Neural progenitor cell (in vitro differentiated cells): ENCODE measurements around the gene CASP9. TPM values are rescaled to one million over a fixed set of nuclear protein-coding genes. Genes with fewer than 3 reads are reported as not detected.
"Not testable (repeated sequence)": the region's sequence is repeated elsewhere in the genome, so short reads cannot be mapped to it uniquely, and the experiment has no call there.

Source experiments
- DNase-seq: peaks from one replicate; pipeline ENCODE4 v3.0.0-alpha.2; 2016; ENCODE audit warnings: low spot score
- H2AFZ ChIP-seq: fragments of 200-600 bp; sonication (generic); replicated peaks from 2 replicates; pipeline ENCODE4 v1.6.1; 2016; ENCODE audit warnings: antibody characterized with exemption
- H3F3A ChIP-seq: fragments of 200-600 bp; sonication (generic); 2 replicates; pipeline ENCODE4 v1.6.1; 2016; ENCODE audit warnings: antibody characterized with exemption, low read depth
- H3K27ac ChIP-seq: fragments of 200-600 bp; sonication (generic); 2 replicates; pipeline ENCODE4 v1.5.1; 2016; ENCODE audit warnings: mild to moderate bottlenecking
- H3K27me3 ChIP-seq: fragments of 200-600 bp; sonication (generic); 2 replicates; pipeline ENCODE4 v1.6.1; 2016; ENCODE audit warnings: mild to moderate bottlenecking, moderate library complexity
- H3K36me3 ChIP-seq: fragments of 200-600 bp; sonication (generic); 2 replicates; pipeline ENCODE4 v1.5.1; 2016
- H3K4me1 ChIP-seq: fragments of 200-600 bp; sonication (generic); 2 replicates; pipeline ENCODE4 v1.6.1; 2016; ENCODE audit warnings: mixed run types
- H3K4me2 ChIP-seq: fragments of 200-600 bp; sonication (generic); 2 replicates; pipeline ENCODE4 v1.6.1; 2016
- H3K4me3 ChIP-seq: fragments of 200-600 bp; sonication (generic); 2 replicates; pipeline ENCODE4 v1.5.1; 2016
- H3K79me2 ChIP-seq: fragments of 200-600 bp; sonication (generic); 2 replicates; pipeline ENCODE4 v1.6.1; 2016; ENCODE audit warnings: low read depth
- H3K9ac ChIP-seq: fragments of 200-600 bp; sonication (generic); 2 replicates; pipeline ENCODE4 v1.6.1; 2016
- H3K9me3 ChIP-seq: fragments of 200-600 bp; sonication (generic); 2 replicates; pipeline ENCODE4 v1.5.1; 2016; ENCODE audit warnings: low read depth
- H4K20me1 ChIP-seq: fragments of 200-600 bp; sonication (generic); 2 replicates; pipeline ENCODE4 v1.6.1; 2016; ENCODE audit warnings: low read depth
- H3K27ac Mint-ChIP-seq: 3 replicates; pipeline ENCODE4 v1.8.0; 2021; ENCODE audit warnings: mixed read lengths
- H3K27me3 Mint-ChIP-seq: 2 replicates; pipeline ENCODE4 v1.8.0; 2022; ENCODE audit warnings: low read depth, mild to moderate bottlenecking, inconsistent platforms, moderate library complexity, mixed read lengths; ENCODE audit not compliant: insufficient read depth
- H3K36me3 Mint-ChIP-seq: 3 replicates; pipeline ENCODE4 v1.8.0; 2021; ENCODE audit warnings: mixed read lengths
- H3K4me1 Mint-ChIP-seq: 3 replicates; pipeline ENCODE4 v1.8.0; 2021; ENCODE audit warnings: mixed read lengths
- H3K4me3 Mint-ChIP-seq: 3 replicates; pipeline ENCODE4 v1.8.0; 2021; ENCODE audit warnings: mild to moderate bottlenecking, moderate library complexity, mixed read lengths
- H3K9me3 Mint-ChIP-seq: 3 replicates; pipeline ENCODE4 v1.8.0; 2020; ENCODE audit warnings: mixed read lengths
- EZH2 ChIP-seq: fragments of 200-600 bp; sonication (generic); IDR thresholded peaks from 2 replicates; pipeline ENCODE4 v1.6.1; 2017; ENCODE audit warnings: antibody characterized with exemption, mild to moderate bottlenecking, moderate library complexity
- EZH2phosphoT487 ChIP-seq: fragments of 200-600 bp; sonication (generic); IDR thresholded peaks from 2 replicates; pipeline ENCODE4 v1.6.1; 2017; ENCODE audit warnings: antibody characterized with exemption
- total RNA-seq: library from RNA; depleted of rRNA; stranded (reverse); fragments of >200 nt; gene quantifications from 2 replicates; pipeline ENCODE4 v1.2.3, GENCODE V29; 2015; ENCODE audit warnings: low replicate concordance
- TF ChIP-seq, protein P1 (sequence below): fragments of 200-600 bp; sonication (generic); IDR thresholded peaks from 2 replicates; pipeline ENCODE4 v1.5.1; 2017; ENCODE audit warnings: antibody characterized with exemption, mild to moderate bottlenecking

CASP9 gene
- total RNA-seq, 1 donor from 2014 or later = 12.4 TPM

DNA sequence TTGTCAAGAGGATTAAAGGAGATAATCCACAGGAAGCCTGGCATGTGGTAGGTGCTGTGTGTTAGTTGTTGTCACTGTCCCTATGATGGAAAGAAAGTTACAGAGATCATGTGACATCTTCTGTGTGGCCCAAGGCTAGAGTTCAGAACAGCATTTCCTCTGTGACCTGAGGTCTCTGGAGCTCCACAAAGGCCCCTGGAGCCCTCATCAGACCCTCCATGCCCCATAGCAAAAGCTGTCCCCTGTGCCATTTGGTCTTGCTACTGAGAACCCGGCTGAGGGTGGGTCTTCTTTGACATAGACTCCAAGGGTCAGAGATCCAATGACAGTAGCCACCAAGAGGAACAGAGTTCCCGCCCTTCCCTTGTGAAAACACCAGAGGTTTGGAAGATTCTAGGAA lies 40.0 kb downstream of the CASP9 start:
- Mint-ChIP-seq H3K4me3 (no peak overlapping the region), H3K9me3 (no peaks in the 10 kb centered on the region), H3K27ac (no peak overlapping the region), H3K36me3 (peaks cover 8% of the 10 kb centered on the region), H3K27me3 (no peaks in the 10 kb centered on the region), H3K4me1 (no peaks in the 10 kb centered on the region)
- Histone ChIP-seq H3K27ac (no peak overlapping the region), H3K79me2 (no peaks in the 10 kb centered on the region), H3K4me3 (no peak overlapping the region), H4K20me1 (no peaks in the 10 kb centered on the region), H3F3A (no peaks in the 10 kb centered on the region), H3K27me3 (no peaks in the 10 kb centered on the region), H3K4me1 (no peaks in the 10 kb centered on the region), H3K4me2 (no peak overlapping the region), H3K36me3 (no peaks in the 10 kb centered on the region), H3K9ac (no peak overlapping the region), H2AFZ (no peak overlapping the region), H3K9me3 (no peaks in the 10 kb centered on the region)
- TF ChIP-seq EZH2phosphoT487 = no peak
- no peak for TF ChIP-seq EZH2
- TF ChIP-seq, protein P1, sequence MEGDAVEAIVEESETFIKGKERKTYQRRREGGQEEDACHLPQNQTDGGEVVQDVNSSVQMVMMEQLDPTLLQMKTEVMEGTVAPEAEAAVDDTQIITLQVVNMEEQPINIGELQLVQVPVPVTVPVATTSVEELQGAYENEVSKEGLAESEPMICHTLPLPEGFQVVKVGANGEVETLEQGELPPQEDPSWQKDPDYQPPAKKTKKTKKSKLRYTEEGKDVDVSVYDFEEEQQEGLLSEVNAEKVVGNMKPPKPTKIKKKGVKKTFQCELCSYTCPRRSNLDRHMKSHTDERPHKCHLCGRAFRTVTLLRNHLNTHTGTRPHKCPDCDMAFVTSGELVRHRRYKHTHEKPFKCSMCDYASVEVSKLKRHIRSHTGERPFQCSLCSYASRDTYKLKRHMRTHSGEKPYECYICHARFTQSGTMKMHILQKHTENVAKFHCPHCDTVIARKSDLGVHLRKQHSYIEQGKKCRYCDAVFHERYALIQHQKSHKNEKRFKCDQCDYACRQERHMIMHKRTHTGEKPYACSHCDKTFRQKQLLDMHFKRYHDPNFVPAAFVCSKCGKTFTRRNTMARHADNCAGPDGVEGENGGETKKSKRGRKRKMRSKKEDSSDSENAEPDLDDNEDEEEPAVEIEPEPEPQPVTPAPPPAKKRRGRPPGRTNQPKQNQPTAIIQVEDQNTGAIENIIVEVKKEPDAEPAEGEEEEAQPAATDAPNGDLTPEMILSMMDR = no peak
- DNase-seq = no peak

- not testable (repeated sequence) for H3K79me2 ChIP-seq, H3K4me1 ChIP-seq, H3K4me1 Mint-ChIP-seq, DNase-seq, H3K36me3 Mint-ChIP-seq, H3K27me3 ChIP-seq, H3K27ac Mint-ChIP-seq, H3K4me3 ChIP-seq, H3K9me3 ChIP-seq, H3K9me3 Mint-ChIP-seq, H3K27me3 Mint-ChIP-seq, H3K9ac ChIP-seq, H3K36me3 ChIP-seq, H3K27ac ChIP-seq, H3F3A ChIP-seq, H3K4me3 Mint-ChIP-seq, H3K4me2 ChIP-seq, H4K20me1 ChIP-seq, H2AFZ ChIP-seq
Measured at GRCh38 chr1:15482983-15483543, 41.0 kb downstream of the CASP9 start.

- not testable (repeated sequence) for H3K9me3 ChIP-seq, H3K9me3 Mint-ChIP-seq, H2AFZ ChIP-seq, H3K4me2 ChIP-seq, H3F3A ChIP-seq, H3K27me3 Mint-ChIP-seq, H3K79me2 ChIP-seq, H3K27ac ChIP-seq, H3K4me3 ChIP-seq, H3K36me3 ChIP-seq, H3K27me3 ChIP-seq, H3K4me1 Mint-ChIP-seq, H3K27ac Mint-ChIP-seq, H4K20me1 ChIP-seq, H3K4me1 ChIP-seq, DNase-seq, H3K36me3 Mint-ChIP-seq, H3K9ac ChIP-seq, H3K4me3 Mint-ChIP-seq
Measured at GRCh38 chr1:15482455-15482854, 41.6 kb downstream of the CASP9 start.

DNA sequence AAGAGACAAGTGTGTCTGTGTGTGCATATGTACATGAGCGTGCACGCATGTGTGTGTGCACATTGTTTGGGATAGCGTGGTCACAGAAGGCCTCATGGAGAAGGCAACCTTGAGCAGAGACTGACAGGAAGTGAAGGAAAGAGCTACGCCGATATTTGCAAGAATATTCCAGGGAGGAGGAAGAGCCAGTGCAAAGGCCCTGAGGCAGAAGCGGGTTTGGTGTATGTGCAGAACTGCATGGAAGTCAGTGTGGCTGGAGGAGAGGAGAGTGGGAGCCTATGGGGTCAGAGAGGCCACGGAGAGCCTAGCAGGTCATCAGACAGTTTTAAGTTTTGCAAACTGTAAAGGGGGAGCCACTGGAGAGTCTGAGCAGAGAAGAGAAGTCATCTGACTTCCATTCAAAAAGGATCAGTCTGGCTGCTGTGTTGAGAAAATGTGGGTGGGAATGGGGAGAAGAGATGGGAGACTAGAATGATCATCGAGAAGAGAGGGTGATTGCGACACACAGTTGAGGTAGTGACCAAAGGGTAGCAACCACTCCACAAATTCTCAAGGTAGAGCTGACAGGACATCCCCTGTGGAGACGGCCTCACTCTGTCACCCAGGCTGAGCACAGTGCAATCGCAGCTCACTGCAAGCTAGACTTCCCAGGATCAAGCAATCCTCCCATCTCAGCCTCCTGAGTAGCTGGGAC lies 44.2 kb downstream of the CASP9 start:
- no peak overlapping the region for H3K9ac ChIP-seq
- H3K79me2 ChIP-seq = no peaks in the 10 kb centered on the region
- no peaks in the 10 kb centered on the region for H3K27me3 ChIP-seq
- no peak overlapping the region for H2AFZ ChIP-seq
- H3K36me3 ChIP-seq = no peaks in the 10 kb centered on the region
- DNase-seq = no peak
- H3K4me1 ChIP-seq = no peaks in the 10 kb centered on the region
- TF ChIP-seq EZH2phosphoT487 (no peak), EZH2 (no peak)
- TF ChIP-seq, protein P1 = no peak
- no peak overlapping the region for H3K27ac ChIP-seq
- H3F3A ChIP-seq = no peaks in the 10 kb centered on the region
- H3K4me2 ChIP-seq = no peak overlapping the region
- no peaks in the 10 kb centered on the region for H3K9me3 ChIP-seq
- H3K9me3 Mint-ChIP-seq = no peaks in the 10 kb centered on the region
- H3K4me3 Mint-ChIP-seq = no peak overlapping the region
- no peak overlapping the region for H3K4me3 ChIP-seq
- no peak overlapping the region for H3K27ac Mint-ChIP-seq
- H3K27me3 Mint-ChIP-seq = no peaks in the 10 kb centered on the region
- H4K20me1 ChIP-seq = no peaks in the 10 kb centered on the region
- H3K36me3 Mint-ChIP-seq = peaks cover 3% of the 10 kb centered on the region
- H3K4me1 Mint-ChIP-seq = no peaks in the 10 kb centered on the region
